A549 (cell line): ENCODE measurements around the gene ZNF205. TPM values are rescaled to one million over a fixed set of nuclear protein-coding genes. Genes with fewer than 3 reads are reported as not detected.

ENCODE experiments used
- ATAC-seq, 2 experiments: fragments of 200-7000 bp in 1 of 2; fragments of >200 bp in 1 of 2; cut with Nextera tagmentation in 1 of 2; cut with Tn5 transposase in 1 of 2; 3 replicates each; pipeline versions ENCODE4 v1.8.0 to v1.9.1; 2018 to 2020; ENCODE audit warnings: mild to moderate bottlenecking in 1 of 2, moderate library complexity in 1 of 2
- CTCF ChIA-PET: fragments of 300-600 bp; sonication (Branson Sonifier 250); formaldehyde crosslinking; extraction: SDS; loops from one replicate; lab custom pipeline; 2021; ENCODE audit warnings: antibody characterized with exemption, inconsistent platforms; lab: Yijun Ruan, JAX
- POLR2A ChIA-PET: fragments of 350-600 bp; formaldehyde crosslinking; extraction: SDS; loops from one replicate; lab custom pipeline; 2021; ENCODE audit warnings: antibody characterized with exemption, inconsistent platforms; lab: Yijun Ruan, JAX
- DNase-seq, 2 experiments: peaks; one replicate each; pipeline versions ENCODE4 v3.0.0 to v3.0.0-alpha.2; 2011 to 2016; ENCODE audit warnings: low read depth in 1 of 2, low spot score in 1 of 2
- FAIRE-seq: peaks from 2 replicates; lab custom pipeline; 2011; peaks lifted over from hg19 to GRCh38; lab: Jason Lieb, UNC
- H3K27ac ChIP-seq, 2 experiments: fragments of >200 bp; sonication (Bioruptor Twin); formaldehyde crosslinking; 3 replicates each; pipeline ENCODE4 v1.5.1; 2016 to 2017
- H3K4me1 ChIP-seq: fragments of >200 bp; sonication (Bioruptor Twin); formaldehyde crosslinking; 3 replicates; pipeline ENCODE4 v1.6.1; 2016
- H3K4me2 ChIP-seq: fragments of >200 bp; sonication (Bioruptor Twin); formaldehyde crosslinking; 3 replicates; pipeline ENCODE4 v1.6.1; 2016
- H3K4me3 ChIP-seq: fragments of >200 bp; sonication (Bioruptor Twin); formaldehyde crosslinking; 3 replicates; pipeline ENCODE4 v1.5.1; 2016
- H3K9me3 ChIP-seq: fragments of >200 bp; sonication (Bioruptor Twin); formaldehyde crosslinking; 3 replicates; pipeline ENCODE4 v1.6.1; 2016
- CBX2 ChIP-seq: fragments of 200-600 bp; sonication (generic); IDR thresholded peaks from 2 replicates; pipeline ENCODE4 v1.6.1; 2016; ENCODE audit warnings: low read depth, mild to moderate bottlenecking, borderline replicate concordance
- CEBPB ChIP-seq, 2 experiments: fragments of >200 bp in 1 of 2; sonication (Bioruptor Twin) in 1 of 2; formaldehyde crosslinking in 1 of 2; IDR thresholded peaks; 2 replicates each; pipeline ENCODE4 v1.6.1; 2012 to 2016
- CHD4 ChIP-seq: fragments of 200-600 bp; sonication (generic); IDR thresholded peaks from 2 replicates; pipeline ENCODE4 v1.6.1; 2016; ENCODE audit warnings: antibody characterized with exemption, mild to moderate bottlenecking, borderline replicate concordance
- EP300 ChIP-seq, 2 experiments: fragments of >200 bp; sonication (Bioruptor Twin); formaldehyde crosslinking; IDR thresholded peaks; 2 replicates in 1 of 2; 3 replicates in 1 of 2; pipeline ENCODE4 v1.6.1; 2016 to 2017
- ESRRA ChIP-seq: fragments of 150-350 bp; IDR thresholded peaks from 2 replicates; pipeline ENCODE4 v1.6.1; 2014; ENCODE audit warnings: mild to moderate bottlenecking, low read length, borderline replicate concordance
- FOSB ChIP-seq: fragments of 250-450 bp; sonication (Bioruptor Pico); IDR thresholded peaks from 2 replicates; pipeline ENCODE4 v1.5.0; 2020; ENCODE audit warnings: mild to moderate bottlenecking, moderate library complexity
- HDAC2 ChIP-seq: fragments of 200-600 bp; sonication (generic); IDR thresholded peaks from 2 replicates; pipeline ENCODE4 v1.6.1; 2016
- JUN ChIP-seq, 2 experiments: fragments of >200 bp; sonication (Bioruptor Twin); formaldehyde crosslinking; IDR thresholded peaks; 2 replicates in 1 of 2; 3 replicates in 1 of 2; pipeline ENCODE4 v1.6.1; 2016 to 2017
- KDM1A ChIP-seq: fragments of 200-600 bp; sonication (generic); IDR thresholded peaks from 2 replicates; pipeline ENCODE4 v1.6.1; 2016; ENCODE audit warnings: low read depth, mild to moderate bottlenecking
- MAFK ChIP-seq: fragments of 450-650 bp; IDR thresholded peaks from 2 replicates; pipeline ENCODE4 v1.6.1; 2014; ENCODE audit not compliant: partially characterized antibody
- MAZ ChIP-seq: fragments of 150-350 bp; IDR thresholded peaks from 2 replicates; pipeline ENCODE4 v1.6.1; 2014; ENCODE audit warnings: antibody characterized with exemption, low read depth, low read length, borderline replicate concordance
- RAD21 ChIP-seq, 2 experiments: fragments of >200 bp in 1 of 2; sonication (Bioruptor Twin) in 1 of 2; formaldehyde crosslinking in 1 of 2; IDR thresholded peaks in 1 of 2; conservative IDR thresholded peaks in 1 of 2; 2 replicates in 1 of 2; 3 replicates in 1 of 2; pipeline ENCODE4 v1.6.1; 2012 to 2018; ENCODE audit warnings: inconsistent platforms in 1 of 2
- RCOR1 ChIP-seq: fragments of 150-350 bp; IDR thresholded peaks from 2 replicates; pipeline ENCODE4 v1.6.1; 2014; ENCODE audit warnings: antibody characterized with exemption, low read length, low read depth
- RNF2 ChIP-seq: fragments of 200-600 bp; sonication (generic); IDR thresholded peaks from 2 replicates; pipeline ENCODE4 v1.6.1; 2016; ENCODE audit warnings: low read depth, mild to moderate bottlenecking, antibody characterized with exemption, moderate library complexity, borderline replicate concordance
- SMC3 ChIP-seq: fragments of >200 bp; sonication (Bioruptor Twin); formaldehyde crosslinking; IDR thresholded peaks from 3 replicates; pipeline ENCODE4 v1.6.1; 2018; ENCODE audit warnings: inconsistent platforms
- TFCP2L1 ChIP-seq: fragments of 250-450 bp; sonication (Bioruptor Pico); IDR thresholded peaks from 2 replicates; pipeline ENCODE4 v1.5.0; 2021; ENCODE audit warnings: mild to moderate bottlenecking
- TP53 ChIP-seq: fragments of 250-450 bp; sonication (Bioruptor Pico); IDR thresholded peaks from 2 replicates; pipeline ENCODE4 v1.5.0; 2021; ENCODE audit warnings: mild to moderate bottlenecking, moderate library complexity
- ZFP36 ChIP-seq: fragments of 450-650 bp; IDR thresholded peaks from 2 replicates; pipeline ENCODE4 v1.6.1; 2014; ENCODE audit warnings: borderline replicate concordance; ENCODE audit not compliant: partially characterized antibody
- WGBS: methylation state at CpG from one replicate; pipeline ENCODE4 v1.1.6; 2017; ENCODE audit errors: missing lambda C conversion rate; 5-methylcytosine and 5-hydroxymethylcytosine counted together
- polyA plus RNA-seq, 4 experiments: library from polyadenylated mRNA; depleted of rRNA in 3 of 4; stranded (reverse); fragments of >200 nt; fragmentation: RNase III in 1 of 4; extraction: RNeasy Plus Mini Kit Qiagen cat#74134 plus additional on column Dnase treatment in 1 of 4; gene quantifications; 2 replicates in 3 of 4; 3 replicates in 1 of 4; pipeline ENCODE4 v1.2.3, GENCODE V29; 2011 to 2017
- TF ChIP-seq, protein P1 (sequence below): IDR thresholded peaks from 2 replicates; pipeline ENCODE4 v1.6.1; 2012
- TF ChIP-seq, protein P2 (sequence below): fragments of >200 bp; sonication (Bioruptor Twin); formaldehyde crosslinking; IDR thresholded peaks from 3 replicates; pipeline ENCODE4 v1.6.1; 2016

The ZNF205 gene
- polyA plus RNA-seq, 2 of the 4 experiments (the other 2 are of a cell fraction), result 4.3 to 9.6 TPM

- TF ChIP-seq TFCP2L1 (CRISPR knock-in tag) (no peak), ZFP36 (no peak), CEBPB (IDR thresholded peaks at IDR 0.05) (no peak), CHD4 (peak; percentile 97), KDM1A (peak; percentile 86; the same call in 1 of the 2 replicates), ESRRA (no peak), RCOR1 (no peak), JUN (IDR thresholded peaks at IDR 0.05) (no peak), HDAC2 (0 out of 2 replicates have a peak, but pooled peaks have one; percentile 23), MAZ (no peak), MAFK (no peak)
- TF ChIP-seq, protein P1, sequence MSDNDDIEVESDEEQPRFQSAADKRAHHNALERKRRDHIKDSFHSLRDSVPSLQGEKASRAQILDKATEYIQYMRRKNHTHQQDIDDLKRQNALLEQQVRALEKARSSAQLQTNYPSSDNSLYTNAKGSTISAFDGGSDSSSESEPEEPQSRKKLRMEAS, result peak; percentile 9; the same call in 1 of the 2 replicates
- TF ChIP-seq, protein P2, sequence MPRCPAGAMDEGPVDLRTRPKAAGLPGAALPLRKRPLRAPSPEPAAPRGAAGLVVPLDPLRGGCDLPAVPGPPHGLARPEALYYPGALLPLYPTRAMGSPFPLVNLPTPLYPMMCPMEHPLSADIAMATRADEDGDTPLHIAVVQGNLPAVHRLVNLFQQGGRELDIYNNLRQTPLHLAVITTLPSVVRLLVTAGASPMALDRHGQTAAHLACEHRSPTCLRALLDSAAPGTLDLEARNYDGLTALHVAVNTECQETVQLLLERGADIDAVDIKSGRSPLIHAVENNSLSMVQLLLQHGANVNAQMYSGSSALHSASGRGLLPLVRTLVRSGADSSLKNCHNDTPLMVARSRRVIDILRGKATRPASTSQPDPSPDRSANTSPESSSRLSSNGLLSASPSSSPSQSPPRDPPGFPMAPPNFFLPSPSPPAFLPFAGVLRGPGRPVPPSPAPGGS, result no peak
These were observed 49.0 kb downstream of the ZNF205 start for GRCh38 chr16:3161235-3162018.

GRCh38 chr16:3164121-3164991 lies 52.0 kb downstream of the ZNF205 start:
- Histone ChIP-seq H3K4me1 (peaks cover 3% of the 10 kb centered on the region; the same call in 2 of the 3 replicates), H3K4me3 (no peak overlapping the region), H3K9me3 (no peaks in the 10 kb centered on the region), H3K27ac (no peak overlapping the region), H3K4me2 (no peak overlapping the region)
- DNase-seq (no peak), FAIRE-seq (no peak), ATAC-seq (no peak)
- CTCF ChIA-PET, result interaction anchor here (0.9 to 4.5 kb wide), 9 partner anchors 9 to 126 kb away, joined by 3 to 40 read pairs (median 12); no protein-coding TSS in a partner anchor
- POLR2A ChIA-PET, result no interaction called here
- TF ChIP-seq FOSB (CRISPR knock-in tag) (no peak), RAD21 (conservative IDR thresholded peaks at IDR 0.05 in 1 of 2, IDR thresholded peaks at IDR 0.05 in 1 of 2) (no peak), RNF2 (no peak), MAFK (no peak), CEBPB (IDR thresholded peaks at IDR 0.05) (no peak), TFCP2L1 (CRISPR knock-in tag) (no peak), CBX2 (no peak), KDM1A (no peak), SMC3 (no peak), TP53 (CRISPR knock-in tag) (no peak), EP300 (IDR thresholded peaks at IDR 0.05) (no peak)
- WGBS, result 87% methylated on average over 36 of the region's 37 CpGs

More at GRCh38 chr16:3161235-3162018, 49.0 kb downstream of the ZNF205 start:
- Histone ChIP-seq H3K4me1 (peaks cover 3% of the 10 kb centered on the region; the same call in 2 of the 3 replicates), H3K4me3 (peak overlapping the region; percentile 51), H3K27ac (peak overlapping the region; percentile 60 to 90), H3K4me2 (peak overlapping the region; percentile 100), H3K9me3 (no peaks in the 10 kb centered on the region)
- DNase-seq (peak; percentile 59 to 81), ATAC-seq (peak; percentile 7 to 11; a peak in 4 of 6 replicates), FAIRE-seq (no peak)
- ChIA-PET POLR2A (interaction anchor here (0.5 to 5.8 kb wide), 10 partner anchors 9 to 192 kb away, joined by 3 to 43 read pairs (median 6); partner anchors contain the start of genes OR1F1 and ZNF213), CTCF (interaction anchor here (0.9 to 4.5 kb wide), 5 partner anchors 11 to 30 kb away, joined by 3 to 40 read pairs (median 10); no protein-coding TSS in a partner anchor)
- 3% methylated on average over 35 of the region's 36 CpGs for WGBS
